ENCODE measurements around the gene BRINP1.

The BRINP1 gene

GRCh38 chr9:119412399-119412798 lies 43.2 kb upstream of the BRINP1 start:
- no peak for TF ChIP-seq TAF1 (IDR thresholded peaks at IDR 0.05; ENCODE audit: low read depth)
- TF ChIP-seq ZBTB7A (IDR thresholded peaks at IDR 0.05; ENCODE audit: low read depth) = no peak
- TF ChIP-seq YY1 (IDR thresholded peaks at IDR 0.05; ENCODE audit: low read depth) = no peak
- no peak for TF ChIP-seq TCF12 (IDR thresholded peaks at IDR 0.05; ENCODE audit: low read depth)
- TF ChIP-seq CEBPB (IDR thresholded peaks at IDR 0.05) = no peak
- TF ChIP-seq CREB1 (IDR thresholded peaks at IDR 0.05; ENCODE audit: low read depth) = no peak
- TF ChIP-seq EP300 (IDR thresholded peaks at IDR 0.05; ENCODE audit: borderline replicate concordance) = no peak
- TF ChIP-seq REST (IDR thresholded peaks at IDR 0.05; ENCODE audit: low read depth) = no peak

GRCh38 chr9:119409552-119409951 lies 40.3 kb upstream of the BRINP1 start:
- TF ChIP-seq CREB1 (IDR thresholded peaks at IDR 0.05; ENCODE audit: low read depth) (no peak), REST (IDR thresholded peaks at IDR 0.05; ENCODE audit: low read depth) (no peak), RAD21 (IDR thresholded peaks at IDR 0.05; ENCODE audit: low read depth) (no peak), ZBTB7A (IDR thresholded peaks at IDR 0.05; ENCODE audit: low read depth) (no peak), TEAD4 (IDR thresholded peaks at IDR 0.05) (no peak), EGR1 (IDR thresholded peaks at IDR 0.05) (no peak)

GRCh38 chr9:119400606-119401005 lies 31.4 kb upstream of the BRINP1 start:
- TF ChIP-seq FOXM1 (IDR thresholded peaks at IDR 0.05; ENCODE audit: borderline replicate concordance, low read depth) (no peak), EP300 (IDR thresholded peaks at IDR 0.05; ENCODE audit: borderline replicate concordance) (no peak), REST (IDR thresholded peaks at IDR 0.05; ENCODE audit: low read depth) (no peak)

- TF ChIP-seq REST (IDR thresholded peaks at IDR 0.05; ENCODE audit: low read depth) = no peak
- TF ChIP-seq TAF1 (IDR thresholded peaks at IDR 0.05; ENCODE audit: low read depth) = no peak
- no peak for TF ChIP-seq CREB1 (IDR thresholded peaks at IDR 0.05; ENCODE audit: low read depth)
- no peak for TF ChIP-seq EP300 (IDR thresholded peaks at IDR 0.05; ENCODE audit: borderline replicate concordance)
- TF ChIP-seq USF1 (IDR thresholded peaks at IDR 0.05) = no peak
Observed at GRCh38 chr9:119398350-119398749, 29.1 kb upstream of the BRINP1 start.

- no peak for TF ChIP-seq REST (IDR thresholded peaks at IDR 0.05; ENCODE audit: low read depth)
- TF ChIP-seq CREB1 (IDR thresholded peaks at IDR 0.05; ENCODE audit: low read depth) = no peak
- no peak for TF ChIP-seq USF1 (IDR thresholded peaks at IDR 0.05)
- TF ChIP-seq ZBTB7A (IDR thresholded peaks at IDR 0.05; ENCODE audit: low read depth) = no peak
- no peak for TF ChIP-seq NFIC (IDR thresholded peaks at IDR 0.05)
- TF ChIP-seq YY1 (IDR thresholded peaks at IDR 0.05; ENCODE audit: low read depth) = no peak
- no peak for TF ChIP-seq CEBPB (IDR thresholded peaks at IDR 0.05)
- TF ChIP-seq EGR1 (IDR thresholded peaks at IDR 0.05) = no peak
- TF ChIP-seq TAF1 (IDR thresholded peaks at IDR 0.05; ENCODE audit: low read depth) = no peak
- TF ChIP-seq FOXM1 (IDR thresholded peaks at IDR 0.05; ENCODE audit: borderline replicate concordance, low read depth) = no peak
- TF ChIP-seq TCF12 (IDR thresholded peaks at IDR 0.05; ENCODE audit: low read depth) = no peak
- no peak for TF ChIP-seq TEAD4 (IDR thresholded peaks at IDR 0.05)
- no peak for TF ChIP-seq MAX (IDR thresholded peaks at IDR 0.05)
Observed at GRCh38 chr9:119391878-119392277, 22.6 kb upstream of the BRINP1 start.
